Stimulated activated naive CD8-positive, alpha-beta T cell treated with anti-CD3 and anti-CD28 coated beads, Interleukin-15, Interleukin-2, amounts not matched to agents 100 U/mL and 50 U/mL, for 24 hours (primary cell): ENCODE data around the gene KIAA1328.
"Not testable (repeated sequence)": the region's sequence is repeated elsewhere in the genome, so short reads cannot be mapped to it uniquely, and the experiment has no call there.

ENCODE experiments used
- ATAC-seq: fragments of 150-1000 bp; cut with Tn5 transposase; one replicate; pipeline ENCODE4 v1.10.0; 2021
- DNase-seq: peaks from one replicate; pipeline ENCODE4 v3.0.0; 2021

The KIAA1328 gene

DNA sequence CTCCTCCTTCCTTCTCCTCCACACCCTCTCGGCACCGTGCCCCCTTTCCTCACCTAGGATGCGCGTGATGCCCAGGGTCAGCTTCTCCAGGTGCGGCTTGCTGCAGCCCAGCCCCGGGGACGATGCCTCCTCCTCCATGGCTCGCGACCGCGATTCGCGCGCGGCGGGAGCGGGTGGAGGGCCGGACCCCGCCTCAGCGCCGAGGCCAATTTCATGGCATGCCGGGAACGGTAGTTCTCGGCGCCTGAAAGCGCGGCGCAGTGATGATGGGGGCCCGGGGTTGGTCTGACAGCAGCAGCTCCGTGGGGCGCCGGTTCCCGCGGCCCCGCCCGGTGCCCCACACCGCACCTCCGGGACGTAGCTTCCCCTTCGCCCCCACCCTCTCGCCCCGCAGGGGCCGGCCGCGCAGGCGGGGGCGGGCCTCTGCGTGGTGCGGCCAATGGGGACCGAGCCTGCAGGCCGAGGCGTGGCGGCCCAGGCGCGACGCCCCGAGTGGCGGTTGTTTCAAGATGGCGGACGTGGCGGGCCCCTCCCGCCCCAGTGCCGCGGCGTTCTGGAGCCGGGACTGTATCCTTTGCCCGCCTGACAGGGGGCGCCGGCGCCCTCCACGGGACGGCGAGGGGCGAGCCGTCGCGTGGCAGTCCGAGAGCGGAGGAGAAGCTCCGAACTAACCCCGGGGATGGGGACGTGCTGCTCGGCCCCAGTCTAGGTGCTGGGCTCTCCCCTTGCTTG is at the start of gene KIAA1328, which contains the start of gene TPGS2:
KIAA1328 (plus strand) TSS at position 498 of the 732 bp plus-strand sequence; CDS start at position 510, 12 bp downstream.
TPGS2 (minus strand) TSS at position 373 of the 732 bp plus-strand sequence; CDS start at position 138, 235 bp downstream.
- DNase-seq (peak; percentile 87), ATAC-seq (peak; percentile 94)

DNA sequence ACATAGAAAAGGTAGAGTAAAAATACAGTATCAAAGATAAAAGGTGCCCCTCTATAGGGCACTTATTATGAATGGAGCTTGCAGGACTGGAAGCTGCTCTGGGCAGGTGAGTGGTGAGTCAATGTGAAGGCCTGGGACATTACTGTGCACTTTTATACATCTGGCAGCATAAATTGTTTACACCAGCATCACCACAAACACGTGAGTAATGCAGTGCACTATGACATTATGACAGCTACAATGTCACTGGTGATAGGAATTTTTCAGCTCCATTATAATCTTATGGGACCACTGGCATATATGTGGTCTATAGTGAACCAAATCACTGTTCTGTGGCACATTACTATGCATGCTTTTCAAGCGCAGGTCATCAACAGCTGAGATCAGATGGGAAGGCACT is 48.2 kb upstream of the KIAA1328 start:
- ATAC-seq (no peak), DNase-seq (no peak)

DNA sequence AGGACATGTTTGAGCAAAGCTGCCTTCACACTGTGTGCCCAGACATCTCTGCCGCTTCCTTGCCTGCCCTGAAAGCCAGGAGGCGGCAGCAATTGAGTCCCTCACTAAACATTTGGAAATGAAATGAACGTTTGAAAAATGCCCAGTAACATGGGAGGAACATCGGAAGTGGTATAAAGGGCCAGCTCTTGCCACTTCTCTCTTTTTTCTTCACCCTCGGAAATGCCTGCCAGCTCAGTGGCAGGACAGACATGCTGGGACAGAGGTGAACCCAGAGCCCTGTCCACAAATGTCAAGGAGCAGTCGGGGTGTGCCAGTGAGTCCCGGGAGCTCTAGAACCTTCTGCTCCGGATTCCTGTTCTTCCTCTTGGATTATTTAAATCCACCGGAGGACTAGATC is 46.2 kb upstream of the KIAA1328 start:
- DNase-seq = no peak
- ATAC-seq = no peak

DNA sequence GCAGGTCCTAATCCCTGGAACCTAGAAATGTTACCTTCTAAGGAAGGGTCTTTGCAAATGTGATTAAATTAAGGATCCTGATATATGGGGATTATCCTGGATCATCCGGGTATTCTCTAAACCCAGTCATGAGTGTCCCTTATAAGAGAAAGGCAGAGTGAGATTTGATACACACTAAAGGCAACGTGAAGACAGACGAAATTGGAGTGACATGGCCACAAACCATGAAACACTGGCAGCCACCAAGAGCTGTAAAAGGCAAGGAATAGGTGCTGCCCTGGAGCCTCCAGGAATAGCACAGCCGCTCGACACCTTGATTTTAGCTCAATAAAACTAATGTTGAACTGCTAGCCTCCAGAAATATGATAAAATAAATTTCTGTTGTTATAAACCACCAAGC is 45.1 kb upstream of the KIAA1328 start:
- no peak for DNase-seq
- ATAC-seq = no peak

DNA sequence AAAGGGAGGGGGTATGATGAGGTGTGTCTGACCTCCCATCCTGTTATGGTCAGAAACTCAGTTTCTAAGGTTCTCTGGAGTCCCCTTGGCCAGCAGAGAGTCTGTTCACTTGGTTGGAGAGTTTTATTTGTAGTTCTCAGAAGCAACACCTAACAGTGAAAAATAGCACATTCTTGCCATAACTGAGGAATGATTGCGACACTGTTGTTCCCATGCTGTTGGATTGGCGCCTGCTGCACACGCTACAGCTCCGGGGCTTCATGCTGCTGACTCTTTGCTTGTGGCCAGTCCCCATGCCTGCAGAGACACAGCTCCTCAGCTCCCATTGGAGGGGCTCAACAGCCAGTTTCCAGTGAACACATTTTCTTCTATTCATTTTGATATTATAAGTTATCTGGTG is 42.2 kb upstream of the KIAA1328 start:
- no peak for DNase-seq
- no peak for ATAC-seq

DNA sequence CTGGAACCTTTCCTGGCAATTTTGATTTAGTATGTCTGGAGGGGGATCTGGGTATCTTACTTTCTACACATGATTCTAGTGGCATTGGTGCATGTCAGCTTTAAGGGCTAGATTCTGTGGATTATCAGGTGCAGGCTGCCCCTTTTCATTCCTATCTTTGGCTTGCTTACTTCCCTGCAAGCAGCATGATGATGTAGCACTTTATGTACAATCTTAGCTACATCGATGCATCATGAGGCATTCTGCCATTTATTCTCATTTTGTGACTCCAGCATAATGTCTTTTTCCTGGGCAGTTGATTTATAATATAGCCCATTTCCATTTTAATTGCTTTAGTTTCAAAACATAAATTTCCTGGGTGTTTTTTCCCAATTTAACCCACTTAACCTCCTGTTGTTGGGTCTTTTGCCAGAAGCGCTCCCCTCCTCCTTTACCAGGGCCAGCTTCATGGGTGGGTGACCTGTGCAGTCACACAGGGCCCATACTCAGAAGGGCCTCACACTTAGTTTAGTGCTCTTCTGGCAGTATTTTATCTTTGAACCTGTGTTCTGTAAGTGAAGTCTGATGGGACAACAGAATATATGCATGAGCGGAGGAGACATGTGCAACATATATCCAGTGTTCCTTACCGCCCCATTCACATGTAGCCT is 36.2 kb upstream of the KIAA1328 start:
- no peak for DNase-seq
- ATAC-seq = no peak

DNA sequence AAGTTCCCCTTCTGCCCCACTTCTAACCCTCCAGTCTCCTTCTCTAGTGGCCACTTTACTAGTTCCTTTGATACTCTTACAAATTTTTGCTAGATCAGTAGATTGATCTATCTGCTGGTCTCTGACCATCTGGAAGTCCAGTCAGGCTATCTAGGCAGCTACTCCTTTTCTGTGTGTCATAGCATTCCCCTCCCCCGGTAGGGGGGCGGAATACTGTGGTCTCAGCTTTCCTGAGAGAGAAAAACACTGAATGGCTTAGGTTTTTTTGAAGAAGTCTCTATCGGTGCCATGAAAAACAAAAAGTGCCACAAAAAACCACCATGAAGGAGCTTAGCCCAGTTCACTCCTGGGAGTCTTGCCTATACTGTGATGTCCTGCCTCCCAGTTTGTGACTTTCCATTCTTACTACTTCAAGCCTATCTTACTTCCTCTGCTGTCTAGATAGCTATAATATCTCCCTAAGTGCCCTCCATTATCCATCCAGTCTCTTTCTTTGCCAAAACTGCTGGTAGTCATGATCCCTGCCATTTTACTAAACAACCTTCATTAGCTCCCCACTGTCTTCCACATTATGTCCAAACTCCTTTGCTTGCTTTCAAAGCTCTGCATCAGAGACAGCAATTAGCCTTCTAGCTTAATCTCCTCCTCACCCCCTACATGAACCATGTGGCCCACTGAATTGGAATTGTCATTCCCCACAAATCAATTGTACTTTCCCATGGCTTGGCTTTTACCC is 30.0 kb upstream of the KIAA1328 start:
- no peak for ATAC-seq
- no peak for DNase-seq

DNA sequence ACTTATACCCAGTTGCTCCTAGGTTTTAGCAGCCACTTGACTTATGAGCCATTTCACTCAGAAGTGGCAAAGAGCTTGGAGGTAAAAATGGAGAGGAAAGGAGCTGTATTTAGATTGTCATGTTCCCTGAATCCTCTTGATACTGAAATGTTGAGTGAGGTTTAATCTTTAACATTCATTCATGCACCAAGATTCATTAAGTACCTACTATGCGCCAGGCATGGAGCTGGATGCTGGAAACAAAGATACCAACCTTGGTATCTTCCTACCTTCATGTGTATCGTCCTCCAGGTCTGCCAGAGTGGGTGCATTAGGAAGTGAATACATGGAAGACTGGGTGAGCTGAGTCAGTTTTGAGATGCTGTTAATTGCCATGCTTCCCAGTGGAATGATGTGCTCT is 23.8 kb upstream of the KIAA1328 start:
- ATAC-seq (no peak), DNase-seq (no peak)

DNA sequence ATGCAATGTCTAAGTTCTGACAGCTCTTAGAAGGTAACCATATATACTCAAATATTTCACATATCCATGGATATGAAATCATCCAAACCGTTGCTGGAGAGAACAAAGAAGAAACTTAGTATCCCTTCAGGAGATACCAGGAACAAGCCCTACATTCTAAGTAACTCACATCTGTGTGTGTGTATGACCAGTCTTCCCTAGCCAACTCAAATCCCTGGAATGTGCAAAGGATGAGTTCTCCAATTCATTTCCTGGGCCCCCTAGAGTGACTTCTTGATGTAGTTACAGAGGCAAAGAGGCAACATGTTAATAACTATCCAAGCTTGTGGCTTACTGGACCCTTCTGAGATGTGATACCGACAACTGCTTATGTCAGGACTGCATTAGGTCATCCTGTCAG is 20.2 kb upstream of the KIAA1328 start:
- no peak for DNase-seq
- ATAC-seq = no peak

DNA sequence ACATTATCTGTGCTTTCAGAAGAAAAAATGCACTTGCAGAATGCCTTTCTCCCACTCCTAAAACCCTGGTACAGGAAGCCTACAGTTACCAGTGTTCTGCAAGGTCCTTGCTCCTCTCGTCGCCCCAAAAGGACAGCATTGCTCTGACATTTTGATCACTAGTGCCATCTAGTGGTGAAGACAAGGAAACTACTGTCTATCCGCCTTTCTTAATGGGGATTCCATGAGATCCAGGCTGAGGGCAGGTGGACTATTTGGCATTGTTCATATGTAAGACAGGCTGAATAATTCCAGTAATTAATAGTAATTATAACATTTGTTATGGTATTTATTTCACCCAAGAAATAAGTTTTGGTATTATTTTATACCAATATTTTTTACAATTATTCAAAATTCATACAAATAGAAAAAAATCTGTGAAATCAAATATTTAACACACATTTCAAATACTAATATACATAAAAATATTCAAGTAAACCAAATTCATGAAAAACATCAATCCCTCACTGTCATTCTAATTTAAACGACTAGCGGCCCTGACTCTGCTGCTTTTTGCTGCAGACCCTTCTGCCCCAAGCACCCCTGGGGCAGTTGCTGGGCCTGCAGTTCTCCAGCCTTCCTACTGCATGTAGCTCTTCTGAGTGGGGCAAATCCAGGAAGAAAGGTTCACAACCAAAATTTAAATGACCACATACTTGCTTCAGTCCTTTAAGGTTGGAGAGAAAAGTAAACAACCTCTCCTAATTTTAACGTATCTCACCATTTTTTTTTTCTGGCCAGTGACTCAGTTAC is 19.1 kb upstream of the KIAA1328 start:
- ATAC-seq (peak; percentile 59), DNase-seq (peak; percentile 10)

DNA sequence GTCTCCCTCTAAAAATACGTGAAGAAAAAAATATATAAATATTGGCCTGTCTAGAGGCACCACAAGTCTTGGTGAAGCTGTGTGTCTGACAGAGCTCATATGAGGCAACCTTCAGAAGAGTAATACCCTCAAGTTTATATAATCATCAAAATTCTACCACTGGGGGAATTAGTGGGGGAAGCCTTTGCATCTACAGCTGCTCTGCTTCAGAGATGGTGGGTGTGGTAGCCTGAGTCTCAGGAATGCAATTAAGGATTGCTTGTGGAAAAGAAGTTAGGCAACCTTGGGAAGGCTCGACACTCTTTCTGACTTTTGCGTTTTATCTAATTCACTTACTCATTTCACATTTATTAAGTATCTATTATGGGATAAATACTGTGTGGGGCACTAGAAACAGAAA is 17.5 kb upstream of the KIAA1328 start:
- DNase-seq = no peak
- no peak for ATAC-seq

DNA sequence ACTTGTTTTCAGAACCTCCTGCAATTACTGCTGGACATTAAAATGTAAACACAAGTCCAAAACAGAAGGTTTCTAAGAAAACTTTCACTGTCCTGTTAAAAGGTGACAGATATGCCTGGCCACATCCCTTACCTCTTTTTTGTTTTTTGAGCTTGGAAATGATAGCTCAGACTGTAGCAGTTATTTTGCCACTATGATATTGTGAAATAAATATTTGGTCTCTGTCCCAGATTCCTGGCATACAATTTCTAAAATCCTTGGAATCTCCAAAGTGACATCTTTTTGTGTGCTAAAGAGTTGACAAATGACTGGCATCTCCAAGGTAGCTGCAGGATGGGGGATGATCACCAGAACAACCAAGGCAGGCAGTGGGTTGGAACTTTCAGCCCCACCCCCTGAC is 17.0 kb upstream of the KIAA1328 start:
- DNase-seq = no peak
- ATAC-seq = no peak

DNA sequence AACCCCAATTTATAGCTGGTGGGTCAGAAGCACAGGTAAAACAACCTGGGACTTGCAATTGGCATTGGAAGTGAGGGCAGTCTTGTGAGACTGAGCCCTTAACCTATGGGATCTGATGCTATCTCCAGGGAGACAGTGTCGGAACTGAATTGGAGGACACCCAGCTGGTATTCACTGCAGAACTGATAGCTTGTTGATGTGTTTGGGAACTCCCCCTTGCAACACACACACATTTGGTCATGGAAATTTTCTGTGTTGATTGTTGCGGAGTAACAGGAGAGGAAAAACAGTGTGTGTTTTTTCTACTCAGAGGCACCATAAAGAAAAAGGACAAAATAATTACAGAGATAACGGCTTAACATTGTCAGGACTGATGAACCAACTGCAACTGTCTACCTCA is 16.2 kb upstream of the KIAA1328 start:
- no peak for ATAC-seq
- DNase-seq = no peak

DNA sequence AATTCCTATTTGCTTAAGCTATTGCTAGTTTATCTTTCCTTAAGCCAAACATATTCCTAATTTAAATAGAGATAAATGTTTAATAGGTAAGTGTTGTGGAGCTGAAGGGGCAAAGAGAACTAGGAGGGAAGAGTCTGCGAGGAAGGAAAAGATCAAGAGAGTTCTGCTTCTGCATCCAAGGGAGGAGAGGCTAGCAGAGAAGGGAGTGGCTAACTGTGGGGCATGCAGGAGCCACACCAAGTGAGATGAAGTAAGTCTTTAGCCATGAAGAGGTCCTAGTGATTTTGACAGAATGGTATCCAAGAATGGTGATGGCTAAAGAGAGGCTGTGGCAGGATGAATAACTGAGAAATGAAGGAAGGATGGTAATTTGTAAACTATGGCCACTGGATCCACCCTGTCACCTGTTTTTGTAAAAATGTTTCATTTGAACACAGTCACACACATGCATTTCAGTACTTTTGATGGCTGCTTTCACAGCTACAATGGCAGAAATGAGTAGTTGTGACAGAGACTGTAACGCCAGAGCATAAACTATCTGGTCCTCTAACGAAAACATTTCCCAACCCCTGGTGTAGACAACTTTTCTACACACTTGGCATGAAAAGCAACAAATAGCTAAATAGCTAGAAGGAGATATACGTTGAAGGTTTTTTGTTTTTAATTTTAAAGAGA is 15.7 kb upstream of the KIAA1328 start:
- DNase-seq (no peak), ATAC-seq (no peak)

DNA sequence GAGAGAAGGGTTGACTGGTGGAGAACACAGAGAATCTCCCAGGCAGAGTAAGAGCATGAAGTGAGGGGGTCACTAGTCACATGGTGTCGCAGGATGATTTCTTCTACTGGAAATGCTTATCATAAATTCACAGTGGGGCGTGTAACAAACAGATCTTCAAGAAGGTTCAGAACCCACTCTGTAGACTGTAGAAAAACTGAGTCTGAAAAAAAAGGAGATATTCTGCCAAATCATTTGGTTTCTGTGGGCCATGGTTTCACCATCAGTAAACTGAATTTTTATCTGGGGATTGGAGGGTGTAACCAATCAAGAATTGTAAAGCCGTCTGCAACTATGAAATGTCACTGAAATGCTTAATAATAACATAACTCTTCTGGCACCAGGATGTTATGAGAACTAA is 15.1 kb upstream of the KIAA1328 start:
- ATAC-seq (no peak), DNase-seq (no peak)

DNA sequence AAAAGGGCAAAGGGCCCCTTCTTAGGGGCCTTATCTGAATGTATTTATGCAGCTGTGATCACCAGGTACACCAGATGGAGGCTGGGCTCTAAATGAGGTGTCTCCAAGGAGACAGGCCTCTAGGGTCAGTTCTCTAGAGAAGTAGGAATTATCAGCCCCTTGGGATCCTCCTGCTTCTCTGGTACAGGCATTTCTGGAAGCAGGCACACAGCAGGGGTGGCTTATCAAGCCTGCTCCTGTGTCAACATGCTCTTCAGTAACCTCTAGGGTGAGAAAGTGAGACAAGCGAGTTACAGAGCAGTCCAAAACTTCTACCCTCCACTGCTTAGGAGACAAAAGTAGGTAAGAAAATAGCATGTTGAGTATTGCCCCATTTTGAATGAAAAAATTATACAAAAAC is 13.9 kb upstream of the KIAA1328 start:
- no peak for DNase-seq
- ATAC-seq = no peak

DNA sequence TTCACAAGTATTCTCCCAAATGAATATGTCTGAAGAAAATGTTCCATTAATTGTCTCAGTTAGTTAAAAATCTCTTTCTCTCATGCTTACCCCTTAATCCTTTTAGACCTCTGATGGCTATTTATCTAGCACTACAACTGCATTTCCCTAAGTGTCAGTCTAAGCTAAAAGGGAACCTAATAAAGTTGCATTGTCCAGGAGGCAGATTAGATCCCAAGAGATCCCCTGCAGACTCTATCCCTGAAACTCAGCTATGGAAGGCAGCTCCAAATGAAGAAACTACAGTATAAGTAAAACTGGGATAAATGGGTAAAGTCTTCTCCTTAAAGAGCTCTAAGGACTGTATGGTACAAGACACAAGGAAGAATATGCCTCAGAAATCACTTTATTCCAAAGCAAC is 12.8 kb upstream of the KIAA1328 start:
- DNase-seq, ATAC-seq: not testable (repeated sequence)

DNA sequence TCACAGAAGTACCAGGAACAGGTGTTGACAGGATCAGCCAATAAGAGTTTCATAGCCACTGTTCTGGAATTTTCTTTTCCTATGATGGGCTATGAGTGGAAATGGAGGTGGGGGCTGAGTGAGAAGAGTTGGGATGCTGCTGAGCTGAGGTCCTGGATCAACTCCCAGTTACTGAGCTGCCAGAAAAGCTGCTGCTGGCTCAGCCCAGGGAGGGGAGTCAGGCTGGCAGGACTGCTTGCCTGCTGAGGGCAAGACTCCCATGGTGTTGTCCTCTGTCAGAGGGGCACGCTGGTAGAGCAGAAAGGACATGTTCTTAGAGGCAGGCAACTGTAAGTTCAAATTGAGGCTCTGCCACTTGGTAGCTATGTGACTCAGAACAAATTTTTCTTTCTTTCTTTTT is 11.9 kb upstream of the KIAA1328 start:
- ATAC-seq (no peak), DNase-seq (no peak)

DNA sequence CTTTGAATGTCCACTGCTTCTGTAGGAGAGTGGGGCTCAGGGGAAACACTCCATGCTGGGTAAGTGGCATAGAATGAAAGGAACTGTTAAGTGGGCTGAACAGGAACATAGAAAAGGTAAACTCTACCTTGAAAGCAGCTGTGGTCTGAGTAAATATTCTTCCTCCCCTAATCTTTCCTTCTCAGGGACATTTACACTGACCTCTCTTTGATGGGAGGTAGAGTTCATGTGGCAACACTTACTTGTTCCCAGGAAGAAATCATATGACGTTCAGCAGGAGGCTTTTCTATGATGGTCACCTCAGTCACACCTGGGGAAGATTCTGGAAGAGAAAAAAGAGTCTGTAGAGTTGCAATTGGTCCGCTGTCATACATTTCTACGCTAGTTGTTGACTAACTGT is 10.3 kb upstream of the KIAA1328 start:
- no peak for ATAC-seq
- no peak for DNase-seq

DNA sequence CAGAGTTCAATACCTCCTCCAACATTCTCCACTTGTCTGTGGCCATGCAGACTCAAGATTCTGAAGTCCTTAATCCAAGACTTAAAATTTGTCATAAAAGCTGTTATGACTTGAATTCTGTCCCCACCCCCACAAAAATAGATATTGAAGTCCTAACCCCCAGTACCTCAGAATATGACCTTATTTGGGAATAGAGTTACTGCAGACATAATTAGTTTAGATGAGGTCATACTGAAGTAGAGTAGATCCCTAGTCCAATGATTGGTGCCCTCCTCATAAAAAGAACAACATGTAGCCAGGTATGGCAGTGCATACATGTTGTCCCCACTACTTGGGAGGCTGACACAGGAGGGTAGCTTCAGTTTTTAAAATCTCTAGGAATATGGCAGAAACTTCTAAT is 9.3 kb upstream of the KIAA1328 start:
- DNase-seq = no peak
- ATAC-seq = no peak

DNA sequence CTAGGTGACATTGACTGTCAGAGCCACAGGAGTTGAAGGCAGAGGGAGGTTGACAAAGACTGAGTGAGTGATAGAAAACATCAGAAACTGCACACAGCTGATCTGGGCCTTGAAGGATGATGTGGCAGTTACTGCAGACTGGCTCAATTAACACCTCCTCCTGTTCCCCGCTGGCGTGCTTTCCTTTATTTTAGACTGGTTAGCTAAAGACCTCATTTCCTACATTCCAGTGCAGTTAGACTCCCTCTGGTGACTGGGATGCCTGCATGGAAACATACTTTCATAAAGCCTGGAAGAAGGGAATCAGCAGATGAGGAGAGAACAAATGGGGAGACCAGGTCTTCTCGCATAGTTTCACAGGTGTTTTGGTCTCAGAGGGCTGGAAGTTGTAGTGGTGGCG is 7.2 kb upstream of the KIAA1328 start:
- ATAC-seq = no peak

DNA sequence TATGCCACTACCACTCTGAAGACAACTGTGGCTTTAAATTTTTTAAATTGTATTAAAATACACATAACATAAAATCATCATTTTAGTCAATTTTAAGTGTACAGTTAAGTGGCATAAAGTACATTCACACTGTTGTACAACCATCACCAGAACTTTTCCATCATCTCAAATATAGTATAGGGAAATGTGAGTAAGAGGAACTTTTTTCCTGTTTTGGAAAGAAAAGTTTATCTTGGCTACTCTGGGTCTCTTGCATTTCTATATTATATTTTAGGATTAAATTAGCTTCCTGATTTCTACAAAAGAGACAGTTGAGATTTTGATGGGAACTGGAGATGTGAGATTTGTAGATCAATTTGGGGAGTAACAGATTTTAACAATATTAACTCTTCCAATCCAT is 3.4 kb upstream of the KIAA1328 start:
- no peak for ATAC-seq

More for the DNA sequence above, 7.2 kb upstream of the KIAA1328 start:
- no peak for DNase-seq

More for the DNA sequence above, 3.4 kb upstream of the KIAA1328 start:
- DNase-seq = no peak
